Spinal cord (tissue), 10 donors: Measurements from ENCODE around the gene MAML3. TPM values are rescaled to one million over a fixed set of nuclear protein-coding genes. Genes with fewer than 3 reads are reported as not detected.

Experiments used
- DNase-seq, 6 donors: peaks; one replicate each; pipeline versions ENCODE4 v3.0.0 to v3.0.0-alpha.2; 2013 to 2015; ENCODE audit warnings: low spot score in 6 of 6, low read depth in 4 of 6
- H3K27ac ChIP-seq: one replicate; pipeline ENCODE4 v1.5.1; 2013; ENCODE audit warnings: low read depth, low read length, control low read depth
- H3K27me3 ChIP-seq: one replicate; pipeline ENCODE4 v1.6.1; 2013; ENCODE audit warnings: low read length; ENCODE audit not compliant: control insufficient read depth, insufficient read depth
- H3K36me3 ChIP-seq: one replicate; pipeline ENCODE4 v1.6.1; 2013; ENCODE audit warnings: low read length; ENCODE audit not compliant: control insufficient read depth, insufficient read depth
- H3K4me1 ChIP-seq: one replicate; pipeline ENCODE4 v1.6.1; 2013; ENCODE audit warnings: low read length; ENCODE audit not compliant: control insufficient read depth, insufficient read depth
- H3K4me3 ChIP-seq: one replicate; pipeline ENCODE4 v1.5.1; 2013; ENCODE audit warnings: low read depth, low read length, control low read depth
- H3K9me3 ChIP-seq: one replicate; pipeline ENCODE4 v1.6.1; 2013; ENCODE audit warnings: low read length; ENCODE audit not compliant: control insufficient read depth, insufficient read depth
- WGBS: methylation state at CpG from one replicate; pipeline ENCODE4 v1.1.5; 2013; ENCODE audit warnings: missing lambda C conversion rate; ENCODE audit not compliant: insufficient coverage; 5-methylcytosine and 5-hydroxymethylcytosine counted together
- polyA plus RNA-seq, 2 donors: library from polyadenylated mRNA; unstranded; fragments of 120-200 nt; gene quantifications; one replicate each; pipeline ENCODE4 v1.2.1, GENCODE V29; 2013; ENCODE audit not compliant: insufficient read length in 2 of 2
- total RNA-seq, 2 donors: library from RNA; depleted of rRNA in 1 of 2; stranded (reverse); fragments of 120-200 nt in 1 of 2; fragments of >200 nt in 1 of 2; gene quantifications; one replicate each; pipeline versions ENCODE4 v1.2.3 to v1.2.4, GENCODE V29; 2013 to 2014
- donor health status: healthy.

Gene MAML3
- total and polyA plus RNA-seq, 4 donors = 6.0 to 11.0 (median 8.2) TPM

- Histone ChIP-seq H3K9me3 (no peaks in the 10 kb centered on the region), H3K27ac (no peak overlapping the region), H3K4me3 (no peak overlapping the region), H3K27me3 (no peaks in the 10 kb centered on the region), H3K36me3 (no peaks in the 10 kb centered on the region), H3K4me1 (peaks cover 8% of the 10 kb centered on the region)
- WGBS = 100% methylated on average over 1 of the region's 1 CpG
- DNase-seq = peak in 1 of 6 donors; percentile 61
Measured at GRCh38 chr4:139984471-139984870, 169.5 kb downstream of the MAML3 start.

- no peak for DNase-seq
- Histone ChIP-seq H3K27ac (no peak overlapping the region), H3K36me3 (no peaks in the 10 kb centered on the region), H3K9me3 (no peaks in the 10 kb centered on the region), H3K27me3 (no peaks in the 10 kb centered on the region), H3K4me1 (no peaks in the 10 kb centered on the region), H3K4me3 (no peak overlapping the region)
- WGBS = no CpG with 5 or more reads among the region's 2 CpGs
Measured at GRCh38 chr4:139978692-139979091, 175.3 kb downstream of the MAML3 start.

- Histone ChIP-seq H3K4me3 (no peak overlapping the region), H3K36me3 (no peaks in the 10 kb centered on the region), H3K27ac (no peak overlapping the region), H3K9me3 (no peaks in the 10 kb centered on the region), H3K4me1 (no peaks in the 10 kb centered on the region), H3K27me3 (no peaks in the 10 kb centered on the region)
- no peak for DNase-seq
- 86% methylated on average over 1 of the region's 3 CpGs for WGBS
Measured at GRCh38 chr4:139977838-139978609, 176.0 kb downstream of the MAML3 start.

GRCh38 chr4:139975830-139976272 lies 178.1 kb downstream of the MAML3 start:
- WGBS = no CpG with 5 or more reads among the region's 1 CpG
- Histone ChIP-seq H3K27ac (no peak overlapping the region), H3K4me3 (no peak overlapping the region), H3K9me3 (no peaks in the 10 kb centered on the region), H3K36me3 (no peaks in the 10 kb centered on the region), H3K27me3 (no peaks in the 10 kb centered on the region), H3K4me1 (no peaks in the 10 kb centered on the region)
- no peak for DNase-seq

GRCh38 chr4:139973616-139974015 lies 180.4 kb downstream of the MAML3 start:
- Histone ChIP-seq H3K36me3 (no peaks in the 10 kb centered on the region), H3K4me3 (no peak overlapping the region), H3K27me3 (no peaks in the 10 kb centered on the region), H3K27ac (peak overlapping the region; percentile 29), H3K4me1 (no peaks in the 10 kb centered on the region), H3K9me3 (no peaks in the 10 kb centered on the region)
- no peak for DNase-seq

- DNase-seq = no peak
- Histone ChIP-seq H3K27me3 (no peaks in the 10 kb centered on the region), H3K36me3 (no peaks in the 10 kb centered on the region), H3K9me3 (no peaks in the 10 kb centered on the region), H3K27ac (peak overlapping the region; percentile 29), H3K4me3 (no peak overlapping the region), H3K4me1 (no peaks in the 10 kb centered on the region)
- WGBS = 27% methylated on average over 3 of the region's 3 CpGs
Measured at GRCh38 chr4:139973015-139973414, 181.0 kb downstream of the MAML3 start.

- H3K4me1 ChIP-seq = no peaks in the 10 kb centered on the region
Measured at GRCh38 chr4:139972305-139972704, 181.7 kb downstream of the MAML3 start.

GRCh38 chr4:139971111-139971510 lies 182.9 kb downstream of the MAML3 start:
- Histone ChIP-seq H3K4me3 (no peak overlapping the region), H3K4me1 (no peaks in the 10 kb centered on the region), H3K9me3 (no peaks in the 10 kb centered on the region), H3K27ac (no peak overlapping the region), H3K36me3 (no peaks in the 10 kb centered on the region), H3K27me3 (no peaks in the 10 kb centered on the region)
- WGBS = 90% methylated on average over 1 of the region's 1 CpG
- DNase-seq = no peak

More at GRCh38 chr4:139972305-139972704, 181.7 kb downstream of the MAML3 start:
- Histone ChIP-seq H3K27ac (no peak overlapping the region), H3K4me3 (no peak overlapping the region), H3K9me3 (no peaks in the 10 kb centered on the region), H3K27me3 (no peaks in the 10 kb centered on the region), H3K36me3 (no peaks in the 10 kb centered on the region)
- DNase-seq = no peak

- no peaks in the 10 kb centered on the region for H3K4me1 ChIP-seq
- DNase-seq = no peak
- H3K27me3 ChIP-seq = no peaks in the 10 kb centered on the region
- H3K27ac ChIP-seq = no peak overlapping the region
- 50% methylated on average over 2 of the region's 7 CpGs for WGBS
- H3K9me3 ChIP-seq = no peaks in the 10 kb centered on the region
- H3K4me3 ChIP-seq = no peak overlapping the region
- H3K36me3 ChIP-seq = no peaks in the 10 kb centered on the region
Measured at GRCh38 chr4:139969635-139970266, 184.2 kb downstream of the MAML3 start.

- Histone ChIP-seq H3K4me1 (no peaks in the 10 kb centered on the region), H3K27ac (no peak overlapping the region), H3K36me3 (no peaks in the 10 kb centered on the region), H3K9me3 (no peaks in the 10 kb centered on the region), H3K27me3 (no peaks in the 10 kb centered on the region), H3K4me3 (no peak overlapping the region)
- 67% methylated on average over 1 of the region's 3 CpGs for WGBS
- DNase-seq = no peak
Measured at GRCh38 chr4:139968831-139969230, 185.2 kb downstream of the MAML3 start.
